ENCODE measurements around the gene EHMT1.

- no peak for TF ChIP-seq FOXM1 (IDR thresholded peaks at IDR 0.05; ENCODE audit: low read depth)
- TF ChIP-seq FOXM1 (CRISPR knock-in tag; IDR thresholded peaks at IDR 0.05; ENCODE audit: low read depth), result no peak
- TF ChIP-seq BHLHE40 (IDR thresholded peaks at IDR 0.05; ENCODE audit: low read length), result no peak
- no peak for TF ChIP-seq CTCF (IDR thresholded peaks at IDR 0.05 in 2 of 3, conservative IDR thresholded peaks at IDR 0.05 in 1 of 3; ENCODE audit: insufficient read depth in 2 of 3, low read depth in 1 of 3, low read length in 3 of 3)
- TF ChIP-seq MEIS2 (IDR thresholded peaks at IDR 0.05; ENCODE audit: partially characterized antibody), result no peak
- TF ChIP-seq UBTF (IDR thresholded peaks at IDR 0.05; ENCODE audit: borderline replicate concordance in 1 of 2, low read depth in 2 of 2, low read length in 2 of 2), result no peak
These were observed 139.3 kb downstream of the EHMT1 start for GRCh38 chr9:137758067-137758466.
